NCI-H146 (cell line): ENCODE data around the gene HMHB1.
"Not testable (repeated sequence)": the region's sequence is repeated elsewhere in the genome, so short reads cannot be mapped to it uniquely, and the experiment has no call there.

Source experiments
- DNase-seq: peaks from one replicate; lab custom pipeline; 2025; lab: John Stamatoyannopoulos, UW

HMHB1 gene

DNA sequence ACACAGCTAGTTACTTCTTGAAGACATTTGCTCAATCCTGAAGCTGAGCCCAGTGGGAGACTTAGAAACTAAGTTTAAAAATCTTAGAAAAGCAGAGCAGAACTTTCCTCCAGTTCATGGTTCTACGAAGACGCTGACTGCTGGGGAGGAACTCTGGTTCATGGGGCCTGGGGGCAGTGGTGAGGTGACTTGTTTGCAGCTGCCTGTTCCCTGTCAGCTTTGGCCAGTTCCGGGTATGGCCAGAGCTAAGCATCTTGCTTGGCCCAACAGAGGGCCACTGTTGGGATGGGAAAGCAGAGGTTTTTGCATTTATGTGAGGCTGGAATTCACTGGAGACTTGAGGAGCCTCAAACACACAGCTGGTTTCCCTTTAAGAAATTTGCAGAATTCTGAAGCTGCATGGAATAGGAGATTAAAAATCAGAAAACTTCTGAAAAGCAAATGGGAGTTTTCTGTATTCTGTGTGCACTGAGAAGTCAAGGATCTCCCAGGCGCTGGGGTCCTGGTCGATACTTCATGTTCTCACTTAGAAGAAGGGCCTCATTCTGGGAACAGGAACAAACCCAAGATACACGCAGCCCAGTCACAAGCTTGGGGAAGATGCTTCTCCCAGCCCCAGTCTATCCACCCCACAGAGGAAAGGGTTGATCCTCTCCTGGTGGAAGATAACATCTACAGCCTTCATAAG, 10.6 kb upstream of the HMHB1 start:
- no peak for DNase-seq

DNA sequence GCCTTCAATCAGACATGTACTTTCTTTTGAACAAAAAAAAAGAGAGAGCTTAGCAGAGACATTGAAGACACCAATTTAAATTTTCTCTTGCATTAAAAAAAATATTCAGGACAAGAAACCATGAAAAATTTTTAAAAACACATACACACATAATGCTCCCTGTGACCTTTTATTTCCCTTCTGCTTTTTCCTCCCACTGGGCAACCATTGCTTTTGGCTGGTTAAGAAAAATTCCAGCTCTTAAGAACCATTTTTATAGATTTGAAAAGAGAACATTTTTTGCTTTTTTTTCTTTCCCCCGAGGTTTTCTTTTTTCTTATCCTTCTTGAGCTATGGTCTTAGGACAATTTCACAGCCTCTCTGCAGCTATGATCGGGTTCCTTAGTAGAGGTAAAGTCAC, 6.1 kb upstream of the HMHB1 start:
- no peak for DNase-seq

DNA sequence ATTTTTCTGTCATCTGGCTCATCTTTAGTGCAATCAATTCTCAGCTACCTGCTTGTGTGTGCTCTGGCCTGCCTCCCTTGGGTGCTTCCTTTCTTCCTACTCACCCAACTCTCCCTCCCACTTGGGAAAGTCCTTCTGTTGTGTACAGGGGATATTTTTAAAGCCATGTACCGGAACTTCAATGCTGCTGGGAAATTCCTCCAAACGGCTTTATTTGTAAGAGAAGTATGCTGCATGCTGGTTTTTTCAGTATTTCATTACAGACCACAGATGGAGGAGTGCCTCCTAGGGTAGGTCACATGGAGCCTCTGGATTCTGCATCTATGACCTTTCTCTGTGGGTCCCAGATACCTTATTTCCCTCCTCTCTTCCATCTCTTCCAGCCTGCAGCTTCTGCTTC, 5.4 kb upstream of the HMHB1 start:
- no peak for DNase-seq

DNA sequence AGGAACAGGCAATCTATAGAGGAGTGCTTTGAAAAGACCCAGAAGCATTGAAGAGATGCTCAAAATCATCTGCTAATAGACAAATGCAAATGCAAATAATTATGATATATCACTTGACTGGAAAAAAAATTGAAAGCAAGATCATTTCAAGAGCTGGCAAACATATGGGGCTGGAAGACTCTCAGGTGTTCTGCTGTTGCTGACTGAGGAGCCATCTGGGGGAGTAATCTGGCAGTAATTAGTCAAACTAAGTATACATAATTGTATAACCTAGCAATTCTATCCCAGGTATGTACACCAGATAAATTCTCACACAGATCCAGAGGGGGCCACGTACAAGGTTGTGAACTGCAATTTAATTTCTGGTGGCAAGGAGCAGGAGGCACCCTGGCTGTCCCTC, 4.6 kb upstream of the HMHB1 start:
- DNase-seq: no peak

- not testable (repeated sequence) for DNase-seq
These were observed 4.4 kb downstream of the HMHB1 start for GRCh38 chr5:143816370-143816769.

DNA sequence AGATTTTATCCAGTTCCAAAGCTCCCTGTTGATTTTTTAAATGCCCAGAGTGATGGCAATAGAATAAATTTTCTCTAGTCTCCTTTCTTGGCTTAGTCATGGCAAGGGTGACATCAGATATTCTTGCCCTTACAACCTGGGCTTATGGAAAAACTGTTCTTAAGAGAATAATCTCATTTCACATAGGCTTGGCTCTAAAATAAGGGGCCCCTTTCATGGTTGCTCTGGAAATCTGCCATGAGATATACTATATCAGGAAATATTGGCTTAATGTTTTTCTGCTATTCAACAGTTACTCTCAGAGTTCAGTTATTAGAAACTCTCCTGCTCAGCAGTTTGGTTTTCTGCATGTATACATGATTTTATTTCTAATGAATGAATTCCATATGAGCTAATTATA, 7.8 kb downstream of the HMHB1 start:
- DNase-seq: no peak

- DNase-seq: no peak
These were observed 8.5 kb downstream of the HMHB1 start for GRCh38 chr5:143820451-143820850.

- peak; percentile 69 for DNase-seq
These were observed 13.1 kb downstream of the HMHB1 start for GRCh38 chr5:143824851-143825720.

DNA sequence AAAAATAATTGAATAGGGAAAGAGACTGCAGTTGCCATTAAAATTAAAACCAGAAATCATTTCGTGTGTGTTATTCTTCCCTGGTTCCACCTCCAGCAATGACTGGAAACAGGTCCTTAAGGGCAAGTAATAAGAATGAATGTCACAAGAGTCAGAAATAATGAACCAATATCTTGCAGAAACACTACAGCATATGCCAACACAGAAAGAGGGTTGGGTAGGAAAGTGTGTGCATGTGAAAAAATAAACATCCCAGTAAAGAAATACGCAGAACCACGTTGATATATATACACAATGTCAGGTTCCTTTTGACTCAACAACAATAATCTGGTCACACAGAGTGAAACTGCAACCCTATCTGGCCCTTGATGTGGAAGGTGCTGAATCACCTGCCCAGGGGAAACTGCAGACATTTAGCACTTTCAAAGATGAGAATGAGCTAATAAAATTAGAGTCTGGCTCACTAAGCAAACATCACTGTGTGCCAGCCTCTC, 15.0 kb downstream of the HMHB1 start:
- DNase-seq: peak; percentile 46

DNA sequence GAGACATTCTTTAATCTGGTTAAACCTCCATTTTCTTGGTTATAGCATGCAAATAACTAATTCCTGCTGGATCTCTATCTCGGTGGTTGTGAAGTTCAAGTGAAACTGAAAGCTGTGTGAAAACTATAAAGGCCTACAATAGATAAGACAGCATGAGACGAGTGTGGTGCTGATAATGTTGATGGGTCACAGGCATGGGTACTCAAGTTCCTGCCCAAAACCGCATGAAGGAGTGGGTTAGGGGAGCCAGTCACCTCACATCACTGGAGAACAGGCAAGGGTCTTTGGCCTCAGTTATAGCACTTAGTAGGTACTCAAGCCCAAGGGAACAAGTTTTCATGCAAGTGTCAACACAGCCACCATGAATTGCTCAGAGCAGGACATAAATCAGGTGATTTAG, 16.7 kb downstream of the HMHB1 start:
- DNase-seq: no peak

DNA sequence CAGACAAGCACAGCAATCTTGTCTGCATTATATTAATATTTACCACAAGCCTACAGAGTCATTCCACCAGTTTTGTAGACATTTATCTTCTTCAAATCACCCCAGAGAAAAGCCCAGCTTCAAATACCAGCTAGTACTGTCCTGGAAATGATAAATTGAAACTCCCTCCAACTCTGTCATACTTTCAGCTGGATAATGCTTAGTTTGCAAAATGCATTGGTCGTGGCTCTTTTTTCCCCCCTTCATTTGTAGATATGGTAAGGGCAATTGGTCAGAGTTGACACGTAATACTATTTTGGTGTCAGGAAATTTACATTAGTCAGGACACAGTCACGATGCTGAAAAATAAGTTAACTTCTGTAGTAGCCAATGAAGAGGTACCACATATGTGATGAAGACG, 21.2 kb downstream of the HMHB1 start:
- no peak for DNase-seq

DNA sequence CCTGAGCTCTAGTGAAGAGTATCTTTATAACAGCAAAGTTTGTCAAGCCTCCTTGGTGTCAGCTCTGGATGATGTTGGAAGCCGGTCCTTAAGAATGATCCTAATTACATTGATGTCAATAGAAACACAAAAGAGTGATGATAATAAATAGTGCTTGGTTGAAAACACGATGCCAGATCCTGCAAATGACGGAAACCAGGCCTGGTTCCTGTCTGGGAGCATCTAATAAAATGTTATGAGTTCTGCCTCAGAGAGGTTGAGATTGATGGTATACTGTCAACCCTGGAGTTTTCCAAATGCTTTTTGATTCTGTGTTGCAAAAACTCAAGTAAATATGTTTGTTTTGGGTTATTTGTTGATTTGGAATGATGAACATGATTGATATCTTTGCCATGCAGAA, 23.3 kb downstream of the HMHB1 start:
- DNase-seq: no peak

GRCh38 chr5:143836161-143836725, 24.3 kb downstream of the HMHB1 start:
- no peak for DNase-seq

DNA sequence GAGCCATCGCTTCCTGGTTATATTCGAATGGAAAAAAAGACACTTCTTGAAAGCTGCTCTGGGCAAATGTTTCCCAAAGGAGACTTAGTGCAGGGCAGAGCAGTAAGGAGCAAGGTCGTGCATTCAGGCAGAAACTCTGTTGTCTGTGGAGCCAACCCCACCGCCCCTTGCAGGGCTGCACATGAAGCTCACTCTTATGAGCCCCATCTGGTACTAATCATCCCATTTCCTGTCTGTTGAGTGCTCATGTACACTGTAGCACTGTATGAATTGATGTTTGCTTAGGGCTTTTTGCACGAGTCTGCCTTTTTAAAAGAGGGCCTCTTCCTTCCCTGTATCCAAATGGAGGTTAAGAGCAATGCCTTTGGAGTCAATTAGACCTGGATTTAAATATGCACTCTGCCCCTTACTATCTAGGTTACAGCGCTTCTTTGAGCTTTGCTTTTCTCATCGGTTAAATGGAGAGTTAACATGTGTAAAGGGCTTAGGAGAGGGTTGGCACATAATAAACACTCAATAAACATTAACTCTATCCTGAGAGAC, 25.4 kb downstream of the HMHB1 start:
- peak; percentile 44 for DNase-seq

DNA sequence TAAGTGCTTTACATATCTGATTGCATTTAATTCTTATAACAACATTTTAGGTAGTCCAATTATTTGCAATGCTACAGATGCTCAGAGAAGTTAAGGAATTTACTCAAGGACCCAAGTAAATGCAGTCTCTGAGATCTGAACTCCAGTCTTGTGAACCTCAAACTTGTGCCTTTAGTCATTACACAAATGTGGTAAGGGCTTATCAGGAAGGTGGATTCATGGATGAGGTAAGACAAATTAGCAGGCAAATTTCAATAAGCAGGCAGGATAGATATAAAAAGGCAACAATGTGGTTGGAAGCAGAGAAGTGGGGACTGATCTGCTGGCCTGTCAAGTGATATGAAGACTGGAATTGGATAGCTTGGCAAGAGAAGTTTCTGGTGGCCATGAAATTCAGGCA, 29.5 kb downstream of the HMHB1 start:
- DNase-seq: no peak

DNA sequence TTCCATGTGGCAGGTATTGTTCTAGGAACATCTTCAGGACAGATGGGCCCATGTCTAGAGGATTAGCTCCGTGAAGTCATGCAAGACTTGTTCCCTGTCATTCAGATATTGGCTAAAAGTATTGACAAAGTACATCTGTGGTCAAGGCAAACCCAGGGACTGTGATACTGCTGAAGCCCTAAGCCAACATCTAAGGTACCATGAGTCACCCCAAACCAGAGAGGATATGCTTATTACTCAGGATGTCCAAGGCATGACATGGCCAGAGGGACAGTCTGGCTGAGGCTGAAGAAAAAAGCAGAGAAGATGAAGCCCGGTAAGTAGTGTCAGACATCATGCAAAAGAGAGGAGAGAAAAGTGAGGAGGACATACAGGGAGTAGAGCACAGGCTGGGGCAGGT, 31.0 kb downstream of the HMHB1 start:
- DNase-seq: no peak

DNA sequence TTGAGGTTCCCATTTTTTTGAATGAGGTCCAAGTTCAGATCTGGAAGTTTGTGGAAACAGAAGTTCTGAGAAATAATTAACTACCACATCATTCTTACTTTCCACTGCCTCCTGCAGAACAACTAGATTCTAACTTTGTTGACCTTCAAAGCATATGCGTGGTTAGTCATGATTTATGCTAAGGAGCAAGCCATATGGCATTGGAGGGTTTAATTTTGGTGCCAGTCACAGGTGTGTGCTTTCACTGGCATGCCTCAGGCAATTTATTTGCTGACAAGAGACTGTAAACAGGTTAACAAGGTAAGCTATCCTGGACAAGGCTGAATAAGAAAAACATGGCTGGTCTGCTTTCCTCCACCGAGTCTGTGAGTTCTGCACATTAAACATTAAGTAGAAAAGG, 31.5 kb downstream of the HMHB1 start:
- DNase-seq: no peak

DNA sequence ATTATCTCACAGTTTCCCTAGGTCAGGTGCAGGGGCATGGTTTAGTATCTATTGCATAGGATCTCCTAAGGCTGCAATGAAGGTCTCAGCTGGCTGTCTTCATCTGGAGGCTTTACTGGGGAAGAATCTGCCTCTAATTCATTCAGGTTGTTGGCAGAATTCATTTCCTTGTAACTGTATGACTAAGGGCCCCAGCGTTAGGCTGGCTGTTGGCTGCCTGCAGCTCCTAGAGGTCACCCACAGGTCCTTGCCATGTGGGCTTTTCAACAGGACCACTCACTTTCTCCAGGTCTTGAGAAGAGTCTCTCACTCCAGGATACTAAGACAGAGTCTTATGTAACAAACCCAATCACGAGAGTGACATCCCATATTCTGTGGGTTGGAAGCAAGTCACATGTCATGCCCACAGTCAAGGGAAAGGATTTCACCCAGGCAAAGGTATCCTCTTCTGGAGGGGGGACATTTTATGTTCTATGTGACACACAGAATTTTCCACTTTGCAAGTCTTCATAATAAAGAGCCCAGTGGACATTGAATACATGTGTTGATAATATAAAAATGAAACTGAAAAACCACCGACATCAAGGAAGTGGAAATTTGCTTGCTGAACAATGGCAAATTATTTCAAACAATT, 38.2 kb downstream of the HMHB1 start:
- DNase-seq: no peak

DNA sequence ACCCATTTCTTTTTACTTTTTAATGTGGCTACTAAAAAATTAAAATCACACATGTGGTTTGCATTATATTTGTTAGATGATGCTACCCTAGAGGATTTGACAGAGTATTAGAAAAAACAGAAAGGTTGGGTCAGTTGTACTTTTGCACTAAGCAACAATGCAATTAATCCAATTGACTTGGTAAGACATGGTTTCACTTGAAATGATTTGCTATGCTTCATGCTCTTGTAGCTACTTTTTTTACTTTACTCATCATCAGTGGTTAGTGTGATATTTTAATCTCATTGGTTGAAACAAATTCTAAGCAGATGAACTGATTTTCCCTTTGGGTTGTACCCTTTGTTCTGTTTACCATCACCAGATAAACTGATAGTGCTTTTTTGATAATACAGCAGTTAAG, 39.4 kb downstream of the HMHB1 start:
- DNase-seq: no peak

GRCh38 chr5:143860211-143860610, 48.2 kb downstream of the HMHB1 start:
- no peak for DNase-seq

- no peak for DNase-seq
These were observed 50.3 kb downstream of the HMHB1 start for GRCh38 chr5:143862271-143862670.

DNA sequence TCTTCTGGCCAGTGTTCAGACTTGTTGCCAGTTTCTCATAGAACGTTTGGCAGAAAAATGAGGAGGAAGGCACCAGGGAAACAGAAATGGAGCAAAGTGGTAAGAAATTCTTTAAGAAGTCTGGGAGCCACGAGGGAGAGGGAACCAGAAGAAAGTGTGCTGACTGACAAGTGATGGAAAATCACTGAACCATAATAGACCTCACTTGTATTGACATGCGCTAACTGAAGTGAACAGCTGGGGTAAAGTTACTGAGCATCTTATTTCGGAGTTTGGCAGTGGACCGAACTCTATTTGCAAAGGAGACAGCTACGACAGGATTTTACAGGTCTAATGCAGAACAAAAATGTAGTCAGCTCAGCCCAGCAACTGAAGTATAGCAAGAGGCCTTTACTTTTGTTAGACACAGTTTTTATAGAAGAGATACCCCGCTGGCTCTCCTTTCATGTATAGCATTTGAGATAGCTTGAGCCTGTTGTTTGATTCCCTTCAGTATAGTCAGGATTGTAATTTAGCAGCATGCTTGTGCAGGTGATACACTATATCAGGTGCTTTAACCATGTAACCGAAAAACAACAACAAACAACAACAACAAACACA, 53.6 kb downstream of the HMHB1 start:
- no peak for DNase-seq
